Lower leg skin (tissue), 3 donors: ENCODE results near the gene SI.

Source experiments
- CTCF ChIP-seq, 3 donors: fragments of 450-650 bp; IDR thresholded peaks; one replicate each; pipeline ENCODE4 v1.5.1; 2016; ENCODE audit warnings: antibody characterized with exemption in 3 of 3, mild to moderate bottlenecking in 3 of 3, moderate library complexity in 2 of 3
- POLR2A ChIP-seq, 2 donors: fragments of 450-650 bp; IDR thresholded peaks; one replicate each; pipeline ENCODE4 v1.6.1; 2016 to 2017; ENCODE audit warnings: antibody characterized with exemption in 2 of 2, mild to moderate bottlenecking in 1 of 2, moderate library complexity in 1 of 2

- no peak for TF ChIP-seq CTCF (IDR thresholded peaks at IDR 0.05)
- no peak for TF ChIP-seq POLR2A (IDR thresholded peaks at IDR 0.05)
Observed at GRCh38 chr3:165056510-165056909, 21.8 kb downstream of the SI start.
